ENCODE measurements around the gene AZIN2. TPM values are rescaled to one million over a fixed set of nuclear protein-coding genes. Genes with fewer than 3 reads are reported as not detected.

AZIN2 gene
- polyA plus RNA-seq, 2 of the 4 experiments (the other 2 are of a cell fraction) = 1.6 to 1.9 TPM

Other genes with a start within 250 kb of the AZIN2 start
- gene FNDC5, start 210.2 kb upstream of the AZIN2 start, polyA plus RNA-seq (2011; rRNA removed) = 0.26 and 0.78 TPM in 2 replicates
- gene FNDC5, start 210.2 kb upstream of the AZIN2 start, polyA plus RNA-seq (2017; fragmentation: RNase III; extraction: RNeasy Plus Mini Kit Qiagen cat#74134 plus additional on column Dnase treatment) = 0.35 to 0.99 TPM (median 0.98 TPM) in 3 replicates
- 0.08 and 0.34 TPM in 2 replicates for gene HPCA, start 194.7 kb upstream of the AZIN2 start, polyA plus RNA-seq (2011; rRNA removed)
- gene HPCA, start 194.7 kb upstream of the AZIN2 start, polyA plus RNA-seq (2017; fragmentation: RNase III; extraction: RNeasy Plus Mini Kit Qiagen cat#74134 plus additional on column Dnase treatment) = 0.21 to 0.65 TPM (median 0.30 TPM) in 3 replicates
- gene TMEM54, start 179.8 kb upstream of the AZIN2 start, polyA plus RNA-seq (2011; rRNA removed) = 22.1 and 32.6 TPM in 2 replicates
- gene TMEM54, start 179.8 kb upstream of the AZIN2 start, polyA plus RNA-seq (2017; fragmentation: RNase III; extraction: RNeasy Plus Mini Kit Qiagen cat#74134 plus additional on column Dnase treatment) = 26.4 to 31.8 TPM (median 29.7 TPM) in 3 replicates
- gene RNF19B, start 116.3 kb upstream of the AZIN2 start, polyA plus RNA-seq (2011; rRNA removed) = 21.7 and 22.6 TPM in 2 replicates
- 9.8 to 10.0 TPM (median 9.9 TPM) in 3 replicates for gene RNF19B, start 116.3 kb upstream of the AZIN2 start, polyA plus RNA-seq (2017; fragmentation: RNase III; extraction: RNeasy Plus Mini Kit Qiagen cat#74134 plus additional on column Dnase treatment)
- gene AK2, start 44.3 kb upstream of the AZIN2 start, polyA plus RNA-seq (2011; rRNA removed) = 148 and 164 TPM in 2 replicates
- 174 to 179 TPM (median 178 TPM) in 3 replicates for gene AK2, start 44.3 kb upstream of the AZIN2 start, polyA plus RNA-seq (2017; fragmentation: RNase III; extraction: RNeasy Plus Mini Kit Qiagen cat#74134 plus additional on column Dnase treatment)
- gene TRIM62, start 100.9 kb downstream of the AZIN2 start, polyA plus RNA-seq (2011; rRNA removed) = 0.79 and 1.1 TPM in 2 replicates
- gene TRIM62, start 100.9 kb downstream of the AZIN2 start, polyA plus RNA-seq (2017; fragmentation: RNase III; extraction: RNeasy Plus Mini Kit Qiagen cat#74134 plus additional on column Dnase treatment) = 1.1 to 1.6 TPM (median 1.5 TPM) in 3 replicates
- 4.1 and 4.8 TPM in 2 replicates for gene ZNF362, start 175.3 kb downstream of the AZIN2 start, polyA plus RNA-seq (2011; rRNA removed)
- 5.2 to 8.3 TPM (median 7.9 TPM) in 3 replicates for gene ZNF362, start 175.3 kb downstream of the AZIN2 start, polyA plus RNA-seq (2017; fragmentation: RNase III; extraction: RNeasy Plus Mini Kit Qiagen cat#74134 plus additional on column Dnase treatment)
- not detected in 2 replicates for gene A3GALT2, start 239.9 kb downstream of the AZIN2 start, polyA plus RNA-seq (2011; rRNA removed)
- not detected in 3 replicates for gene A3GALT2, start 239.9 kb downstream of the AZIN2 start, polyA plus RNA-seq (2017; fragmentation: RNase III; extraction: RNeasy Plus Mini Kit Qiagen cat#74134 plus additional on column Dnase treatment)